Hindlimb muscle (tissue), 1 donor: ENCODE data around the gene SAMD8. TPM values are rescaled to one million over a fixed set of nuclear protein-coding genes. Genes with fewer than 3 reads are reported as not detected.
"Not testable (repeated sequence)": the region's sequence is repeated elsewhere in the genome, so short reads cannot be mapped to it uniquely, and the experiment has no call there.

ENCODE experiments used
- DNase-seq: peaks from one replicate; pipeline ENCODE4 v3.0.0-alpha.2; 2013
- polyA plus RNA-seq: library from polyadenylated mRNA; unstranded; fragments of 120-200 nt; gene quantifications from one replicate; pipeline ENCODE4 v1.2.1, GENCODE V29; 2013; ENCODE audit not compliant: insufficient read length

The SAMD8 gene
- polyA plus RNA-seq, 1 donor = 12.4 TPM

DNA sequence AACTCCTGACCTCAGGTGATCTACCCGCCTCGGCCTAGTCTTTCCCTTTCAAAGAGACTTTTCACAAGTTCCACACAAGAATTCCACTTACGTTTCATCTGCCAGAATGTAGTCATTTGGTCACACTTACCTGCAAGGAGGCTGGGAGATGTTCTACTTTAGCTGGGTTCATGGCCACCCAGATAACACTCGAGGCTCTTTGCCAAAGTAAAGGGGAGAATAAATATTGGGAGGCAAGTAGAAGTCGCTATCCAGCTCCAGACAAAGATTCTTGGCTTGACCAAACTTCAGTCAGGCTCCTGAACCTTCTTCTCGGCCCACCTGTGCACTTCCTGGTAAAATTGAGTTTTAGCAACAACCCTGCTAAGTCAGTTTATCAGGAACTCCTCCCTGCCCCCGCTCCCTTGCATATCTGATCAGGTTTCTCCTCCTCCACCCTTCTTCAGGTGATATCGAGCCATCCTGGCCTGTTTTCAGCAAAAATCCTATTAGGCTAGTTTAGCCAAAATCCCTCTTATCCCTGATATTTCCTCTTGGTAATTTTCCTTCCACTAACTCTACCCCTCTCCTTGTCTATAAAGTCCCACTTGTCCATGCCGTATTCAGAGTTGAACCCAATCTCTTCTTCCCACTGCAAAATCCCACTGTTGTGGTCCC, 25.1 kb upstream of the SAMD8 start:
- no peak for DNase-seq

DNA sequence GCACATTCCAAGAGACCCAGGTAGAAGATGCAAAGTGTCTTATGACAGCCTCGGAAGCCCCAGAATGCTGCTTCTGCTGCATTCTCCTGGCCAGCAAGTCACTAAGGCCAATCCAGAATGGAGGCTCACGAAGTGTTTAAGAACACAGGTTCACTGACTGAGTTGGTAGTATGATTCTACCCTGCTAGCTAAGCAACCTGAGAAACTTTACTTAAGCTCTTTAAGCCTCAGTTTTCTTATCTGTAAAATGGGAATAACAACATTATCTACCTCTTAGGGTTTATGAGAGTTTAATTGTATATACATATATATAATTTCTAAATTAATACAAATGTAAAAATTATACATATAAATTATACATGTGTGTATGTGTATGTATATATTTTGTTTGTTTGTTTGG, 22.8 kb upstream of the SAMD8 start:
- DNase-seq = no peak

DNA sequence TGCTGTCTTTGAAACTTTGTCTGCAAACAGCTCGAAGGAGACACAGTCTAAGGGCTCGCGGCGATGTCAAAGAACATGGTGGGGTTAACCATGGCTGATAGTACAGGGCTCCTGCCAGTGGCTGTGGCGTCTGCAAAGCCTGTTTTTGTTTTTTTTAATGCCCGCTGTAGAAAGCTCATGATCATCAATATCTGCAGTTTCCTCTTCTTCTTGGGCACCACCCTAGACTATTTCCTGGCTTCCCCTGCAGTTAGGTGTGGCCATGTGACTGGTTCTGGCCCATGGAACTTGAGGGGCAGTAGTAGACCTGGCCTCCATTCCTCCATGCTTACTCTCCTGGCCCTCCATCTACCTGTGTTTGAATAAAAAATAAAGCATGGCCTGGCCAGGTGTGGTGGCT, 21.8 kb upstream of the SAMD8 start:
- no peak for DNase-seq

DNA sequence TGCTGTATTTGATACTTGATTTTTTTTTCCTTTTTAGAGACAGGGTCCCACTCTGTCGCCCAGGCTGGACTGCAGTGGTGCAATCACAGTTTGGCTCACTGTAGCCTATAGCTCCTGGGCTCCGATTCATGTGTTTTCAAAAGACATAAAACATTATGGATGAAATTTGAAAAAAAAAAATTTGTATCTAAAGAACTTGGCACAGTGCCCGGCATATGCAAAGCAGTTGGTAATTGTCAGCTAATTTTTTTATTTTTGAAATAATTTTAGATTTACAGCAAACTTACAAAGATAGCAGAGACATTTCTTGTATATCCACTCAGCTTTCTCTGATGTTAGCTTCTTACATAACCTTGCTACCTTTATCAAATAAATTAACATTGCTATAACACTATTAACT, 20.3 kb upstream of the SAMD8 start:
- no peak for DNase-seq

DNA sequence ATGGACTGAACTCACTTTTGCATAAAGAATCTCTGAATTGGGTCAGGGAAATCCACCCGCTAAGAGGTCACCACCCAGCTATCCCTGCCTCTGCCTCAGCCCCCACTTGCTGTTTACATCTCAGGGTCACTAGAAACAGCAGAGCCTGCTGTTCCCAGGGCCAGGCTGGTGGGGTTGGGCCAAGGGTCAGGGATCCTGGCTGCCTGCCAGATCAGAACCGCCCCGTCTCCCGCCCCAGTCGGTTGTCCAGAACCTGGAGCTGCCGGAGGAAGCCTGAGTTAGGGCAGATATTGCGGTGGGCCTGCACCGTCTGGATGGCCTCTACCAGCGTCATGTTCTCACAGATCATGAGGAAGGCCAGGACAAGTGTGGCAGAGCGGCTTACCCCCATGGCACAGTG, 17.0 kb upstream of the SAMD8 start:
- no peak for DNase-seq

DNA sequence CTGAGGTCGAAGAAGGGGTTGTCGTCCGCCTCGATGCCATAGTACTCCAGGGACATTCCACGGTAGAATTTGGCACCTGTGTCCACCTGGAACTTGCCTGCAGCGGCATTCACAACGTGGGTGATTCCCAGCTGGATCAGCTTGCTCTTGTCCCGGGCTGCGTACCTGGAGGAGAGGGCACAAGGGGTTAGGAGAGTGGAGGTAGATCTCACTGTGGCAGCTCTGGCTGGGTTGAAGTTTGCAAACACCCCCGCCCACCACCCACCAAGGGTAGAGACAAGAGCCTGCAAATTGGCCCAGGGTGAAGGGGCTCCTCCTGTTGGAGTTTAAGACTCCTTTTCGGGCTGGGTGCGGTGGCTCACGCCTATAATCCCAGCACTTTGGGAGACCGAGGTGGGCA, 15.8 kb upstream of the SAMD8 start:
- no peak for DNase-seq

DNA sequence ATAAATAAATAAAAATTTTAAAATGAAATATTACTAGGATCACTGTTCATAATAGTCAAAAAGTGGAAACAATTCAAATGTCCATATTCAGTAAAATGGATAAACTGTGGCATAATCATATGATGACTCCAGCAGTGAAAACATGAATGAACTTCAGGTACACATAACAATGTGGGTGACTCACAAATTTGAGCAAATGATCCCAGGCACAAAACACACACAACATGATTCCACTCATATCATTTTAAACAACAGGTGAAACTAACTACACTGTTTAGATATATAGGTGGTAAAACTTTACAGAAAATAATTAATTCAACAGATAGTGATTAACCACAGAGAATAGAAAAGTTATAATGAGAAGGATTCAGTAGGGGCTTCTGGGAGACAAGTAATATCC, 14.7 kb upstream of the SAMD8 start:
- no peak for DNase-seq

DNA sequence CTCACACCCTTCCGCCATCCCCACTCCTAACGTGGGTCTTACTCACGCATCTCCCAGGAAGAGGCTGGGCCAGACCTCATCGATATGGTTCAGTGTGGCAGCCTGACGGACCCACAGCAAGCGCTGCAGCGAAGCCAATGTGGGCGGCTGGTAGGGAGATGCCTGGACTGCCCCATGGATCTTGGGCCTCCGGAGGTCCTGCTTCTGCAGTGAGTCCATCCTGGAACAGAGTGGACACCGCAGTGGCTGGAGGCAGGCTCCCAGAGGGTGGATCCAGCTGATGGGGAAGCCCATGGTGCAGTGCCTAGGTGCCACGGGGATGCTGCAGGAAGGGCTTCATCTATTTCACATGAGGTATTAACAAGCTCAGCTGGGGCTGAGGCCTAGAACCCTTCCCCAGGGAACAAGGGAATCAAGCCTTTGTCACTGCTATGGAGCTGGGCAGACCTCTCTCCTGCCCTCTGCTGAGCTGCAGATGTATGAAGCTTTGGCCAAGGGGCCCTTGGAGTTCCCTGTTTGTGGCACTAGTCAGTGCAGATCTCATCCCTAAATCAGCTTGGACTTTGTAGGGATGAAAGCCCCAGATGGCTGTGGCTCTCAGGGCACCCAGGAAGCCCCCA, 13.7 kb upstream of the SAMD8 start:
- no peak for DNase-seq

DNA sequence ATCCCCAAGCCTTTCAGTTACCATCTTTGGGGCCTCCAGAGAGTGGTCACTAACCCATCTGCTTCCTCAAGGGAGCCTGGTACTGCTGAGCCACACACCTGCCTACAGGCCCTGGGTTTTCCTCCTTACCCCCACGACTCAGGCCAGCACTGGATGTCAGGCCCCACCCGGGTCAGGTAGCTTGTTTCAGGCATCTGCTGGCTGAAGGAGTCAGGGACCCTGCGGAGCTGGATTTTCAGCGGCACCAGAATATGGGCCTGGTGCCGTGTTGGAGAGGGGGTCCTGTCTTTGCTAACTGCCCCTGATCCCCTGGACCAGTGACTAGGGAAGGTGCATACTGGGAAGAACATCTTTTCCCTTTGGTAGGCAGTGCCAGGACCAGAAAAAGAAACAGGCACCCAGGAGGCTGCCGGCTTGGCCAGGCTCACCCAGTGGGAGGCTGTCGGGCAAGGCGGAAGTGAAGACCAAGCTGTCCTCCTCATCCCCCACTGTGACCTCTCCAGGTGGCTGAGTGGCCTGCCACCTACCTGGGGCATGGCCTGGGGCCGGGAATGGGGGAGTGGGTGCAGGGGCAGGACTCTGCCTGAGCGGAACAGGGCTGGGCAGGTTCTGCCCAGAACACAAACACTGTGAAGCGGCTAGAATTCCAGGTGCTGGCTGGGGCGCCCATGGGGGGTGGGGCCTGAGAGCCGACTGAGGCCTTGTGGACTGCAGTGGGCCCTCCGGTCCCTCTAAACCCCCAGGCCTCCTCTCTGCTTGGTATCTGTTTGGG, 12.4 kb upstream of the SAMD8 start:
- no peak for DNase-seq

DNA sequence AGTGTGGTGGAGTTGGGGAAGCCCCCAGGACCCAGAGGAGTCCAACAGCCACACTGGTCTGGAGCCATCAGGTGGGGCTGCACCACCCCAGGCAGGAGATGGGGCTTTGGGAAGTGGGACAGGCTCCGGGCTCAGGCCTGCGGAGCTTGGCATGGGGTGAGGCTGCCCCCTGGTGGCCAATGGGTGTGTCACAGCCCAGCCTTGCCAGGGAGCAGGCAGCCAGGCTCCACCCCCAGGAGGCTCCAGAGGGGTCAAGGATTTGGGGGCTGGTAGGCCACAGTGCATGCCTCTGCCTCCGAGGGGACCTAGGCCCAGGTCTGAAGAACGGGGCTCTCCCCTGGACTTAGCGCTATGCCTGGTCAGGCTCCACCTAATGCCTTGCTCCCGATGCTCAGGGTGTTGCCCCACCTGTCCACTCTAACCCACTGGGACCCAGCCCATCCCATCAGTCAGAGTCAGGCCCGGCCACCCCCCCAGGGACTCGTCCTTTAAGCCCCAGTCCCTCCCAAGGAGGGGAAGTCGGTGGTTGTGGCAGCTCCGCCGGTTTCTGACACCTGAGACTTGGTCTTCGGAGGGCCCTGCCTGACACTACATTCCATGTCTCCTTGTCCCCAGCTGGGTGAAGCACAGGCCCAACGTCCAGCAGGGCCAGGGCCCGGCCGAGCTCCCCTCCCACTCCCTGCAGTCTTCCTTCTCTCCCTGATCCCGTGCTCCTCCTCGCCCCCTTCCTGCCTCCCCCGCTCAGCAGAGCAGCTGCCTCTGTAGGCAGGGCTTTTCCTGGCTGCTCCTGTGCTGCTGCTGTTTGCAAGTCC, 11.3 kb upstream of the SAMD8 start:
- DNase-seq = peak; percentile 75

DNA sequence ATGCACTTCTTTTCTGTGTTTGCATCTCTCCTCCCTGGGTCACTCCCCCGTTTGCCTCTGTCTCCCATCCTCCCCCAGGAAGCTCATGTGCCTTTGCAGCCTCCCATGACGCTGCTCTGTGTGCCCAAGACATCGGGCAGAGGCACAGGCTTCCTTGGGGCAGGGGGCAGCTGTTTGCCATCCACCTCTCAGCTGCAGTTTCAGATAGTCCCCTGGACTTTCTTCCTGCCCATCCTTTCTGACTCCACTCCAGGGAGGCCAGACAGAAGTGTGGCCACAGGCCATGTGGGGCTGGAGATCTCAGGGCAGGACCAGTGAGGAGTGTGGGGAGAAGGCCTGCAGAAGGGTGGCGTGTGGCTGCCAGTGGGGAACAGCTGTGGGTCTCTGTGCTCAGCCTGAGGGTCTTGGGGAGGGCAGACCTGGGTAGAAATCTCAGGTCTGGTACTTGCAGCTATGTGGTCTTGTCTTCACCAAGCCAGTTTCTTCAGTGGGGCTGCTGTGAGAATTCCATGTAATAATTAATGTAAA, 10.6 kb upstream of the SAMD8 start:
- no peak for DNase-seq

DNA sequence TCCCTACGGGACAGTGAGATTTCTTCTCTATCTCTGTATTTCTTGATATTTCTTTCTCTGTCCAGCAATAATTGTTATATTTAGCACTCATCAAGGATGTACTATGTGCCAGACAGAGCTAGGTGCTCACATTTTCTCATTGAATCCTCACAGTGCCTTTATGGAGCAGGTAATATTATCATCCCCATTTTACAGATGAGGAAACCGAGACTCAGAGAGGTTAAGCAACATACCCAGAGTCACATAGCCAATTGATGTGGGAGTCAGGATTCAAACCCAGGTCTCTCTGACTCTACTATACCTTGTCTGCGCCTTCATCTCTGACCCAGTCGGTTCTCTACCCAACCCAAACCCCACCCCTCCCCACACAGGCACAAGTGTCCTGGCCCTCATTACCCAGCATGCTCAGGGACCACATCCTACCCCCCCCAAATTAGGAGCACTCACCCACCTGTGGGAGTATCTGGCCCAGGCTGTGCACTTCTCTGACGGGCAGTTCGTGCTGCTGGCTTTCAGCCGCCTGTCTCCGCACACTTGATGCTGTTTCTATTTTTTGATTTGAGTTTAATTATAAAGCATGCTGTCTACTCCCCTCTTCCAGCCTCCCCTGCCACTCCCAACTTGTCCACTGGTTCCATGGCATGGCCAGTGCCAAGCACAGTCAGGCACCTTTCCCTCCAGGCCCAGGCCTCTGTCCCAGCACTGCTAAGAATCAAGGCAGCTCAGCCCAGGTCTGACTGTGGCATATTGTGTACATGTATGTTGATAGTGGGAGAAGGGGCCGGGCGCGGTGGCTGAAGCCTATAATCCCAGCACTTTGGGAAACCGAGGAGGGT, 9.8 kb upstream of the SAMD8 start:
- no peak for DNase-seq

DNA sequence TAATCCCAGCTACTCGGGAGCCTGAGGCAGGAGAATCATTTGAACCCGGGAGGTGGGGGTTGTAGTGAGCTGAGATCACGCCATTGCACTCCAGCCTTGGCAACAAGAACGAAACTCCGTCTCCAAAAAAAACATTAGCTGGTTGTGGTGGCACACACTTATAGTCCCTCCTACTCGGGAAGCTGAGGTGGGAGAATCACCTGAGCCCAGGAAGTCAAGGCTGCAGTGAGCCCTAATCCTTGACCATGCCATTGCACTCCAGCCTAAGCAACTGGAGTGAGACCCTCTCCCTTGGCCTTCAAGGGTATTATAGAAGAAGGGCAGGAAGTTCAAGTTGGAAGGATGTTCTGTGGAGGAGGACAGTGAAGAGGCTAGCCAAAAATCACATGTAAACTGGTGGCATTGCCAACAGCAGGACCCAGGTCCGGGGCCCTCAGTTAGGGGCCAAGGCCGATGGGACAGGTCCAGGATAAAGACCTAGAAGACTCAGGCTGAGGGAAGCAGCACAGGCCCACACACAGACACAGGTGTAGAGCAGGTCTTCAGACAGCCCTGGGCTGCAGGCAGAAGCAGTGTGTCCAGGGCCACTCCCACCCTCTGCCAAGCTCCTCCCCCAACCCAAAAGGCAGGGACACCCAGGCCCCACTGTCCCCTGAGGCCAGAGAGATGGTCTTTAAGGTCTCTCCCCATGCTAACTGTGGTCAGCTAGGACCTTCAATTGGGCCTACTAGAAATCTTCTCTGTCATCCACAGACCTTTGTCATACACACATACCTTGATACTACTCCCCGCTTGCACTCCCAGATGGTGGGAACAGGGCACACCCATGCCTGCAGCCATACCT, 8.4 kb upstream of the SAMD8 start:
- DNase-seq = no peak

DNA sequence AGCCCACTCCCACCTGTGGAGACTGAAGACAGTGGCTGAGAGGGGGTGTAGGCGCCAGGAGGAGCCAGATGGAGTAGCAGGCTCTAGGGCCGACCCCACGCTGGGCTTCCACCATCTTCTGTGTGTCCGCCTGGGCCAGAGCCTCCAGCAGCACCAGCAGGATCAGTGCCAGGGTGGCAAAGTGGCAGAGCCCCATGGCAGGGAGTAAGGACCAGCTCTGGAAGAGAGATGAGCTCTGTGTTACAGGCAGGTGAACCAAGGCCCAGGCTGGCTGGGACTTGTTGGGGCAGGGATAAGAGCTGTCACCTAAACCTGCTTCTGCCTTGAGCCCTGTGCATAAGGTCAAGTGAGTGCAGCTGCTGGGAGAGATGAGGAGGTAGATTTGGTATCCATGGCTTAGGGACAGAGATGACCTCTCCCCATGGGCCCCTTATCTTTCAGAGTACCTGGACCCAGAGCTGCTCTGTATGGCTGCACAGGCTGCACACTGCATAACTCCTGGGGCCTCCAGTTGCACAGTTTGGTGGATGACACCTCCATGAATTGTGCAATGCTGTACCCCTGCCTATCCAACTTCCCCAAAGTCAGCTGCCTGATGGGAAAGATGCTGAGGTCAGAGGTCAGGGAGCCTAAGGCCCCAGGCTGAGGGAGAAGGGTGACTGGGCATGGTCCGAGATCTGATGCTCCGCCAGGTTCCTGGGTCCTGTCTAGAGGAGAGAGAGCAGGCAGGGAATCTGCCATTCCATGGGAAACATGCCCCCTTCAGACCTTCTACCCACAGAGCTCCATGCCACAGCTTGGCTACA, 7.4 kb upstream of the SAMD8 start:
- DNase-seq = no peak

DNA sequence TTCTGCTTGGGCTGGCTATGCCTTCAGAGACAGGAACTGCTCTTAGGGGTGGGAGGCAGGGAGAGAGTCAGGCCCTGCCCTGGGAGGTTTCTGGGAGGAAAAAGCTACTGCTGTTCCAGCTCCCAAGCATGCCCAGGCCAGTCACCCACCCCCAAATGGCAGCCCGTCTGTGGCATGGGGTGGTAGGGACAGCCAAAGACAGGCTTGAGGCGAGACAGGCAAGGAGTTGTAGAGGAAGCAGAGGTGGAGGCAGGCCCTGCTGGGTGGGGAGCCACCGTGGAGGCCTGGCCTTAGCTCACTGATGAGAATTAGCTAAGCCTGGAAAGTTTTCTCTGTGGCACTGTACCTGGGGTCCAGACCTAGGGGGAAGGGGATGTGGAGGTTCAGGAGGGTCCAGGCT, 6.6 kb upstream of the SAMD8 start:
- no peak for DNase-seq

DNA sequence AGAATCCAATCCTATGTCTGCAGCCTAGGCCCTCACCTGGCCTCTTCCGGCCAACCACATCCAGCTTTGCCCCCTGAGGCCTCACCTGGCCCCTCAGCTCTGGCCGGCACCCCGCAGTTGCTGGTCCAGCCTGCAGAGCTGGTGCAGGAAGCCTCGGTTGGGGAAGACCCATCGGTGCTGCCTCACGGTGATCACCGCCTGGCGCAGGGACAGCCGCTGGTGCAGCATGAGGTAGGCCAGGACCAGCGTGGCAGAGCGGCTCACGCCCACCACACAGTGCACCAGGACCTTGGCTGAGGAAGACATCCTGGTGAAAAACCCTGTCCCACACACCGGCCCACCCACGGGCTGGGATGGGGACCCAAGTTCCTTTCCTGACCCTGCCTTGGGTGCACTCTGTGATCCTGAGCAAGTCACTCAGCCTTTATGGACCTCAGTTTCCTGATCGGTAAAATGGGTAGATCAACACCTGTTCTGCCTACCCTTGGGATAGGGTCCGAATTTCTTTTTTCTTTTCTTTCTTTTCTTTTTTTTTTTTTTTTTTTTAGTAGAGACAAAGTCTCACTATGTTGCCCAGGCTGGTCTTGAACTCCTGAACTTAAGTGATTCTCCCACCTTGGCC, 5.8 kb upstream of the SAMD8 start:
- DNase-seq = no peak

DNA sequence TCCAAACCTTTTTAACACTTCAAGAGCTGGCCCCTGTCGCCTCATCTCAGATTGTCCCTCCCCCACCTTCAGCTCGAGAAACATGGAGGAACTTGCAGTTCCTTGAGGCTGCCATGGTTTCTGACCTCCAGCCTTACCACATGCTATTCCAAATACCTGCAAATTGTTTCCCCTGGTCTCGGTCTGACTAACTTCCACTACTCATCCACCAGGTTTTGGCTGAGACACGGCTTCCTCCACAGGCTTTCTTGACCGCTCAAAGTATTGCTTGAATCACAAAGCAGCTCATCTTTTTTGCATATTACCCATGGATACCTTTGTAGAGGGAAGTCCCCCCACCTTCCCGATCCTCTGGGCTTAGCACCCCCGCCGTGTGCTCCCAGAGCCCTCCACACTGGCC, 5.2 kb upstream of the SAMD8 start:
- DNase-seq = no peak

DNA sequence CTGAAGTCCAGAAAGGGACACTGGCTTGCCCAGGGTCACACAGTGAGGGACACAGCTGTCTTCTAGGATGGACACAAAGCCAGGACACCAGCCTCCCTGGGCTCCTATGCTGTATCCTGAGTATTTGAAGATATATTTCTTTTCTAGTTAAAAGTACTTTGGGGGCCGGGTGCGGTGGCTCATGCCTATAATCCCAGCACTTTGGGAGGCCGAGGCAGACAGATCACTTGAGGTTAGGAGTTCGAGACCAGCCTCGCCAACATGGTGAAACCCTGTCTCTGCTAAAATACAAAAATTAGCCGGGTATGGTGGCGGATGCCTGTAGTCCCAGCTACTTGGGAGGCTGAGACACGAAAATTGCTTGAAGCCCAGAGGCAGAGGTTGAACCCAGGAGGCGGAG, 4.6 kb upstream of the SAMD8 start:
- not testable (repeated sequence) for DNase-seq
